Stomach (tissue), 4 donors: Measurements from ENCODE around the gene TRANK1.

Experiments used
- CTCF ChIP-seq, 7 experiments: fragments of 450-650 bp in 4 of 7; fragments of 200-600 bp in 3 of 7; sonication (generic) in 3 of 7; IDR thresholded peaks; one replicate each; pipeline ENCODE4 v1.5.1; 2016 to 2019; ENCODE audit warnings: antibody characterized with exemption in 7 of 7, control low read depth in 2 of 7, mild to moderate bottlenecking in 1 of 7
- EP300 ChIP-seq: sonication (generic); formaldehyde crosslinking; IDR thresholded peaks from one replicate; pipeline ENCODE4 v1.6.1; 2017; ENCODE audit warnings: antibody characterized with exemption
- POLR2A ChIP-seq, 4 donors: fragments of 450-650 bp; IDR thresholded peaks; one replicate each; pipeline ENCODE4 v1.6.1; 2016; ENCODE audit warnings: antibody characterized with exemption in 4 of 4, control low read depth in 2 of 4, mild to moderate bottlenecking in 1 of 4, moderate library complexity in 1 of 4
- POLR2AphosphoS5 ChIP-seq, 3 donors: sonication (generic); formaldehyde crosslinking; IDR thresholded peaks; one replicate each; pipeline ENCODE4 v1.6.1; 2016; ENCODE audit warnings: antibody characterized with exemption in 3 of 3

- TF ChIP-seq POLR2A (IDR thresholded peaks at IDR 0.05) (no peak), CTCF (IDR thresholded peaks at IDR 0.05) (no peak), POLR2AphosphoS5 (IDR thresholded peaks at IDR 0.05) (no peak), EP300 (no peak)
These were observed 15.0 kb upstream of the TRANK1 start for GRCh38 chr3:36959821-36960220.
